Measurements from ENCODE around the gene HCN2. TPM values are rescaled to one million over a fixed set of nuclear protein-coding genes. Genes with fewer than 3 reads are reported as not detected.

The HCN2 gene
- total RNA-seq, 2 donors from 2014 or later = 0.15 to 0.75 TPM

DNA sequence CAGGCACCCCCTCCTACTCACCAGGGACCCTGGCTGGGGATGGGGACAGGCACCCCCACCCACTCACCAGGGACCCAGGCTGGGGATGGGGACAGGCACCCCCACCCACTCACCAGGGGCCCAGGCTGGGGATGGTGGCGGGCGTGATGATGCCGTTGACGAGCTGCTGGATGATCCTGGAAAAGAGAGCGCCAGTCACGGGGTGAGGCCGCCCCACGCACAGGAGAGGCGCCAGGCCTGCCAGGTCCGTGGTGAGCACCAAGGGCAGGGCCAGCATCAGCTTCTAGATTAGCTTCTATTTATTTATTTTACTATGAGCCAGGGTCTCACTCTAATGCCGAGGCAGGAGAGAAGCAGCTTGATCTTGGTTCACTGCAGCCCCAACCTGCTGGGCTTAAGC lies 60.4 kb downstream of the HCN2 start:
- Mint-ChIP-seq H3K9me3 (no peaks in the 10 kb centered on the region), H3K4me3 (no peak overlapping the region), H3K27me3 (ENCODE audit: insufficient read depth) (no peaks in the 10 kb centered on the region), H3K27ac (no peak overlapping the region), H3K4me1 (no peaks in the 10 kb centered on the region), H3K36me3 (ENCODE audit: low read depth) (peaks cover 15% of the 10 kb centered on the region)
- Histone ChIP-seq H3K27ac (ENCODE audit: low read depth, low read length) (no peak overlapping the region), H3K27me3 (ENCODE audit: control insufficient read depth, insufficient read depth, low read length, poor library complexity, severe bottlenecking) (no peaks in the 10 kb centered on the region), H3K4me1 (ENCODE audit: control insufficient read depth, insufficient read depth, low read length) (no peaks in the 10 kb centered on the region), H3K9ac (ENCODE audit: extremely low read depth, low read length, poor library complexity, severe bottlenecking) (no peak overlapping the region), H3K4me3 (ENCODE audit: low read length) (no peak overlapping the region), H3K9me3 (ENCODE audit: control insufficient read depth, low read length) (no peaks in the 10 kb centered on the region), H3K36me3 (ENCODE audit: control insufficient read depth, insufficient read depth, low read length) (peaks cover 15% of the 10 kb centered on the region)
- WGBS, 2 experiments (ENCODE audit: insufficient coverage in 1 of 2, insufficient read length in 1 of 2) = 96 to 97% methylated on average over 10 to 11 of the region's 11 CpGs
- DNase-seq = no peak
- TF ChIP-seq, protein P1, sequence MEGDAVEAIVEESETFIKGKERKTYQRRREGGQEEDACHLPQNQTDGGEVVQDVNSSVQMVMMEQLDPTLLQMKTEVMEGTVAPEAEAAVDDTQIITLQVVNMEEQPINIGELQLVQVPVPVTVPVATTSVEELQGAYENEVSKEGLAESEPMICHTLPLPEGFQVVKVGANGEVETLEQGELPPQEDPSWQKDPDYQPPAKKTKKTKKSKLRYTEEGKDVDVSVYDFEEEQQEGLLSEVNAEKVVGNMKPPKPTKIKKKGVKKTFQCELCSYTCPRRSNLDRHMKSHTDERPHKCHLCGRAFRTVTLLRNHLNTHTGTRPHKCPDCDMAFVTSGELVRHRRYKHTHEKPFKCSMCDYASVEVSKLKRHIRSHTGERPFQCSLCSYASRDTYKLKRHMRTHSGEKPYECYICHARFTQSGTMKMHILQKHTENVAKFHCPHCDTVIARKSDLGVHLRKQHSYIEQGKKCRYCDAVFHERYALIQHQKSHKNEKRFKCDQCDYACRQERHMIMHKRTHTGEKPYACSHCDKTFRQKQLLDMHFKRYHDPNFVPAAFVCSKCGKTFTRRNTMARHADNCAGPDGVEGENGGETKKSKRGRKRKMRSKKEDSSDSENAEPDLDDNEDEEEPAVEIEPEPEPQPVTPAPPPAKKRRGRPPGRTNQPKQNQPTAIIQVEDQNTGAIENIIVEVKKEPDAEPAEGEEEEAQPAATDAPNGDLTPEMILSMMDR (conservative IDR thresholded peaks at IDR 0.05) = no peak

DNA sequence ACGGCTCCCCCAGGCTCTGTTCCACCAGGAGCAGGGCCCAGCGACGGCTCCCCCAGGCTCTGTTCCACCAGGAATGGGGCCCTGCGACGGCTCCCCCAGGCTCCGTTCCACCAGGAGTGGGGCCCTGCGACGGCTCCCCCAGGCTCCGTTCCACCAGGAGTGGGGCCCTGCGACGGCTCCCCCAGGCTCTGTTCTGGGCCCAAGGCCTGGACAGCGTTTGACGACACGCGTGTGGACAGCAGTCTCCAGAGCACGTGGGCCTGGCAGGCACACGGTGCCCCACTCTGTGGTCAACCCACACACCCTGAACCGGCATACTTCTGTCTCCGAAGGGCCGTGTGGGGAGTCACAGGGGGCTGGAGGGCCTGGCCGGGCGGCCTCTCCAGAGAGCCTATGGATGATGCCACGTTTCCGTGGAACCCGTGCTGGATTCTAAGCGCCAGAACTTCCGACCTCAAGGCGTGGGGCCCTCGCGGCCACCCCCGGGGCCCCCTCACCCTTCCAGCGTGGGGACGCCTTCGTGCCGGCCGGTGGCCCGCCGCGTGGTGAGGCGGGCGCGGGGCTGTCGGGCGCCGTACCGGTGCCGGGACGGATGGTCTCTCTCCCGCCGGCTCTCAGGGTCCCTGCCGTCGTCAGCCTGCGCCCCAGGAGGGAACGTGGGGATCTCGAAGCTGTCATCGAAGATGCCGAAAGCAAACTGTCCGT lies 61.6 kb downstream of the HCN2 start:
- no peak for DNase-seq
- H3K9ac ChIP-seq (ENCODE audit: extremely low read depth, low read length, poor library complexity, severe bottlenecking) = no peak overlapping the region
- no peaks in the 10 kb centered on the region for H3K27me3 Mint-ChIP-seq (ENCODE audit: insufficient read depth)
- H3K4me1 ChIP-seq (ENCODE audit: control insufficient read depth, insufficient read depth, low read length) = no peaks in the 10 kb centered on the region
- no peaks in the 10 kb centered on the region for H3K4me1 Mint-ChIP-seq
- no peak overlapping the region for H3K4me3 ChIP-seq (ENCODE audit: low read length)
- no peaks in the 10 kb centered on the region for H3K9me3 ChIP-seq (ENCODE audit: control insufficient read depth, low read length)
- WGBS, 2 experiments (ENCODE audit: insufficient coverage in 1 of 2, insufficient read length in 1 of 2) = 96 to 99% methylated on average over 43 to 58 of the region's 58 CpGs
- H3K27ac ChIP-seq (ENCODE audit: low read depth, low read length) = no peak overlapping the region
- H3K36me3 Mint-ChIP-seq (ENCODE audit: low read depth) = peaks cover 12% of the 10 kb centered on the region
- no peaks in the 10 kb centered on the region for H3K9me3 Mint-ChIP-seq
- H3K36me3 ChIP-seq (ENCODE audit: control insufficient read depth, insufficient read depth, low read length) = peaks cover 15% of the 10 kb centered on the region
- TF ChIP-seq, protein P1 (conservative IDR thresholded peaks at IDR 0.05) = no peak
- no peak overlapping the region for H3K27ac Mint-ChIP-seq
- no peaks in the 10 kb centered on the region for H3K27me3 ChIP-seq (ENCODE audit: control insufficient read depth, insufficient read depth, low read length, poor library complexity, severe bottlenecking)
- no peak overlapping the region for H3K4me3 Mint-ChIP-seq

DNA sequence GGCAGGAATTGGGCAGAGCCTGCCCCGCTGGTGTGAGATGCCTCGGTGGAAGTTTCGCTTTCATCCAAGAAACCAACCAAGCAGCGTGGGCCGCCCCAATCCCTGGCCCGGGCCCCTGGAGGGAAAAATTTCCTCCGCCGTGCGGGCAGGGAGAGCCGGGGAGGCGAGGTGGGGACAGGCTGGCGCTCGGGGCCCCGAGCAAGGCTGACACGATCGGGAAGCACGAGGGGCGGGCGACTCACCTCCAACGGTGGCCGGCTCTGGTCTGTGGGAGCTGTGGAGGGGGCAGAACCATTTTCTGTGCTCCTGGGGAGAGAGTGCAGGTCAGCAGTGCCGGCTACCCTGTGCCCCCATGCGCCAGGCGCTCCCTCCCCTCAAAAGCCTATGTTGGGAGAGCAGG lies 62.3 kb downstream of the HCN2 start:
- Histone ChIP-seq H3K27me3 (ENCODE audit: control insufficient read depth, insufficient read depth, low read length, poor library complexity, severe bottlenecking) (no peaks in the 10 kb centered on the region), H3K9ac (ENCODE audit: extremely low read depth, low read length, poor library complexity, severe bottlenecking) (no peak overlapping the region), H3K36me3 (ENCODE audit: control insufficient read depth, insufficient read depth, low read length) (peaks cover 15% of the 10 kb centered on the region), H3K4me1 (ENCODE audit: control insufficient read depth, insufficient read depth, low read length) (no peaks in the 10 kb centered on the region), H3K9me3 (ENCODE audit: control insufficient read depth, low read length) (no peaks in the 10 kb centered on the region), H3K4me3 (ENCODE audit: low read length) (no peak overlapping the region), H3K27ac (ENCODE audit: low read depth, low read length) (no peak overlapping the region)
- DNase-seq = no peak
- TF ChIP-seq, protein P1 (conservative IDR thresholded peaks at IDR 0.05) = no peak
- Mint-ChIP-seq H3K4me1 (no peaks in the 10 kb centered on the region), H3K27ac (no peak overlapping the region), H3K4me3 (no peak overlapping the region), H3K27me3 (ENCODE audit: insufficient read depth) (no peaks in the 10 kb centered on the region), H3K9me3 (no peaks in the 10 kb centered on the region), H3K36me3 (ENCODE audit: low read depth) (peaks cover 11% of the 10 kb centered on the region)
- WGBS, 2 experiments (ENCODE audit: insufficient coverage in 1 of 2, insufficient read length in 1 of 2) = 92 to 95% methylated on average over 10 to 24 of the region's 24 CpGs
